ENCODE measurements around the gene POLD2. TPM values are rescaled to one million over a fixed set of nuclear protein-coding genes. Genes with fewer than 3 reads are reported as not detected.

POLD2 gene
- total RNA-seq, 1 experiment from 2014 or later, result 131 TPM

DNA sequence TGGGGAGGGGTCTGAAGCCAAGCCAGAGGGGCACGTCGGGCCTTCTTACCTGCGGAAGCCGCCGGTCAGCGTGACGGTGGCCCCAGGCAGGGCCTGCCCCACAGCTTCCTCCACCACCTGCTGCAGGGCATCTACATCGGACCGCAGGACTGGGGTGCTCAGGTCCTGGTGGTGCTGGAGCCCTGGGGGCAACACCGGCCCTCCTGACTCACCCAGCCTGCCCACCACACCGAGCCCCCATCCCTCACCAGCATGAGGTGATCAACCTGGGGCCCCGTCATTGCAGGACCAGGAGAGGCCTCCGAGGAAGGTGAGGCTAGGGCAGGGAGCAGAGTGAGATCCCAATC, 49.0 kb downstream of the POLD2 start:
- Histone ChIP-seq H2AFZ (ENCODE audit: low read length) (no peak overlapping the region), H2BK120ac (ENCODE audit: low read depth, low read length, poor library complexity, severe bottlenecking) (no peak overlapping the region), H2AK5ac (ENCODE audit: insufficient read length, low read length) (no peak overlapping the region), H3K9me3 (ENCODE audit: control insufficient read depth, low read depth, low read length) (no peaks in the 10 kb centered on the region), H2BK12ac (ENCODE audit: insufficient read length, low read depth, low read length) (no peak overlapping the region), H4K91ac (ENCODE audit: insufficient read length, low read depth, low read length) (no peak overlapping the region), H3K4ac (ENCODE audit: low read depth, low read length) (no peak overlapping the region), H3K4me1 (ENCODE audit: insufficient read depth, low read length) (no peaks in the 10 kb centered on the region), H3K27ac (ENCODE audit: insufficient read length, low read depth, low read length) (no peak overlapping the region), H2BK15ac (ENCODE audit: low read depth, low read length) (no peak overlapping the region), H4K5ac (ENCODE audit: insufficient read length, low read depth, low read length) (no peak overlapping the region), H3K79me1 (ENCODE audit: insufficient read depth, low read depth, low read length, poor library complexity, severe bottlenecking) (no peaks in the 10 kb centered on the region), H3K27me3 (ENCODE audit: insufficient read depth, low read length) (no peaks in the 10 kb centered on the region), H3K56ac (ENCODE audit: insufficient read length, low read depth, low read length) (no peak overlapping the region), H3T11ph (ENCODE audit: low read length) (no peak overlapping the region), H4K8ac (replicated peaks; ENCODE audit: insufficient read length, low read depth, low read length) (no peak overlapping the region), H2BK5ac (ENCODE audit: insufficient read length, low read length) (no peak overlapping the region), H3K23me2 (ENCODE audit: insufficient read length, low read depth, low read length, poor library complexity, severe bottlenecking) (no peaks in the 10 kb centered on the region), H3K14ac (ENCODE audit: insufficient read depth, low read length) (no peak overlapping the region), H3K23ac (ENCODE audit: insufficient read length, low read depth, low read length) (no peak overlapping the region), H3K9ac (ENCODE audit: extremely low read depth, insufficient read length, low read length) (no peak overlapping the region), H3K18ac (ENCODE audit: insufficient read length, low read depth, low read length) (no peak overlapping the region), H2BK20ac (ENCODE audit: low read depth, low read length, poor library complexity, severe bottlenecking) (no peak overlapping the region), H3K79me2 (ENCODE audit: insufficient read depth, low read length) (no peaks in the 10 kb centered on the region), H3K4me2 (ENCODE audit: insufficient read depth, insufficient read length, low read length) (no peak overlapping the region), H4K20me1 (ENCODE audit: control insufficient read depth, insufficient read depth, insufficient read length) (no peaks in the 10 kb centered on the region)
- DNase-seq, result no peak
- Mint-ChIP-seq H3K9me3 (no peaks in the 10 kb centered on the region; a peak in 1 of 5 replicates), H3K4me1 (no peaks in the 10 kb centered on the region), H3K27ac (no peak overlapping the region), H3K36me3 (ENCODE audit: insufficient read depth in 1 of 3, low read depth in 3 of 3) (peaks cover 15 to 54% (median 50%) of the 10 kb centered on the region in 3 experiments), H3K4me3 (no peak overlapping the region), H3K27me3 (ENCODE audit: low read depth) (peaks cover 5% of the 10 kb centered on the region)
- TF ChIP-seq, protein P1, sequence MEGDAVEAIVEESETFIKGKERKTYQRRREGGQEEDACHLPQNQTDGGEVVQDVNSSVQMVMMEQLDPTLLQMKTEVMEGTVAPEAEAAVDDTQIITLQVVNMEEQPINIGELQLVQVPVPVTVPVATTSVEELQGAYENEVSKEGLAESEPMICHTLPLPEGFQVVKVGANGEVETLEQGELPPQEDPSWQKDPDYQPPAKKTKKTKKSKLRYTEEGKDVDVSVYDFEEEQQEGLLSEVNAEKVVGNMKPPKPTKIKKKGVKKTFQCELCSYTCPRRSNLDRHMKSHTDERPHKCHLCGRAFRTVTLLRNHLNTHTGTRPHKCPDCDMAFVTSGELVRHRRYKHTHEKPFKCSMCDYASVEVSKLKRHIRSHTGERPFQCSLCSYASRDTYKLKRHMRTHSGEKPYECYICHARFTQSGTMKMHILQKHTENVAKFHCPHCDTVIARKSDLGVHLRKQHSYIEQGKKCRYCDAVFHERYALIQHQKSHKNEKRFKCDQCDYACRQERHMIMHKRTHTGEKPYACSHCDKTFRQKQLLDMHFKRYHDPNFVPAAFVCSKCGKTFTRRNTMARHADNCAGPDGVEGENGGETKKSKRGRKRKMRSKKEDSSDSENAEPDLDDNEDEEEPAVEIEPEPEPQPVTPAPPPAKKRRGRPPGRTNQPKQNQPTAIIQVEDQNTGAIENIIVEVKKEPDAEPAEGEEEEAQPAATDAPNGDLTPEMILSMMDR (conservative IDR thresholded peaks at IDR 0.05), result no peak
- no CpG with 5 or more reads among the region's 13 CpGs for WGBS (ENCODE audit: extremely low coverage, insufficient read length, low lambda C conversion rate)
